GM12872 (cell line): ENCODE results near the gene UVRAG.
A peak's percentile ranks its signal among the peaks of the same experiment; 100 is the strongest.

Source experiments
- TF ChIP-seq, protein P1 (sequence below): IDR thresholded peaks from 3 replicates; pipeline ENCODE4 v1.5.1; 2011; ENCODE audit warnings: low read depth, mild to moderate bottlenecking, low read length, moderate library complexity; ENCODE audit not compliant: insufficient read depth

Gene UVRAG

DNA sequence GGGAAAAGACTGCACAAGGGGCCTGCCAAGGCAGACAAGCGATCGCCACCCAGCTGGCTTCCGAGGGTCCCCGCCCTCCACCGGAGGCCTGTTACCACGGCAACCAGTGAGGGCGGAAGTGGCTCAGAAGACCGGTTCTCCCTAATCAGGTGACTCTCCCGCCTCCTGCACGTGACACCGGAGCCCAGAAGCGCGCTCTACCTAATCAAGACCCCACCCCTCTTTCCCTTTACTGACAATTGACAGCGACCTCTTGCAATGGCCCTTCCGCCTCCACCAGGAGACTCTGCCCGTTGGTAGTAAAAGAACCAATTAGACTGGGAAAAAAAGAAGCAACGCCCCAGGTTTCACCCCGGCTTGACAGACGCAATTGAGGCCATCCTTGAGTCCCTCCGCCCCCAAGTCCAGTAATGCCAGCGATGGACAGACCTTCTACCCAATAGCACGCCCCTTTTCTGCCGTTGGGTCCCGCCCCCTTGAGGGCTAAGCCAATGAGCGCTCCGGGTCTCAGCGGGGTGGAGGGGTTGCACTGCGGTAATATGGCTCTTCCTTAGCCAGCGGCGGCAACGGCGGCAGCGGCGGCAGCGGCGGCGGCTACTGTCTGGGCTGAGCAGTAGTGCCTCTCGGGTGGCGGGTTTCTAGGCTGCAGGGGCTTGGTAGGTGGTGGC lies at the start of gene UVRAG:
Gene UVRAG, plus strand, starts transcription at position 534 of the 668 bp plus-strand sequence. CDS start 198 bp downstream, outside the sequence.
- TF ChIP-seq, protein P1, sequence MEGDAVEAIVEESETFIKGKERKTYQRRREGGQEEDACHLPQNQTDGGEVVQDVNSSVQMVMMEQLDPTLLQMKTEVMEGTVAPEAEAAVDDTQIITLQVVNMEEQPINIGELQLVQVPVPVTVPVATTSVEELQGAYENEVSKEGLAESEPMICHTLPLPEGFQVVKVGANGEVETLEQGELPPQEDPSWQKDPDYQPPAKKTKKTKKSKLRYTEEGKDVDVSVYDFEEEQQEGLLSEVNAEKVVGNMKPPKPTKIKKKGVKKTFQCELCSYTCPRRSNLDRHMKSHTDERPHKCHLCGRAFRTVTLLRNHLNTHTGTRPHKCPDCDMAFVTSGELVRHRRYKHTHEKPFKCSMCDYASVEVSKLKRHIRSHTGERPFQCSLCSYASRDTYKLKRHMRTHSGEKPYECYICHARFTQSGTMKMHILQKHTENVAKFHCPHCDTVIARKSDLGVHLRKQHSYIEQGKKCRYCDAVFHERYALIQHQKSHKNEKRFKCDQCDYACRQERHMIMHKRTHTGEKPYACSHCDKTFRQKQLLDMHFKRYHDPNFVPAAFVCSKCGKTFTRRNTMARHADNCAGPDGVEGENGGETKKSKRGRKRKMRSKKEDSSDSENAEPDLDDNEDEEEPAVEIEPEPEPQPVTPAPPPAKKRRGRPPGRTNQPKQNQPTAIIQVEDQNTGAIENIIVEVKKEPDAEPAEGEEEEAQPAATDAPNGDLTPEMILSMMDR, result no peak

DNA sequence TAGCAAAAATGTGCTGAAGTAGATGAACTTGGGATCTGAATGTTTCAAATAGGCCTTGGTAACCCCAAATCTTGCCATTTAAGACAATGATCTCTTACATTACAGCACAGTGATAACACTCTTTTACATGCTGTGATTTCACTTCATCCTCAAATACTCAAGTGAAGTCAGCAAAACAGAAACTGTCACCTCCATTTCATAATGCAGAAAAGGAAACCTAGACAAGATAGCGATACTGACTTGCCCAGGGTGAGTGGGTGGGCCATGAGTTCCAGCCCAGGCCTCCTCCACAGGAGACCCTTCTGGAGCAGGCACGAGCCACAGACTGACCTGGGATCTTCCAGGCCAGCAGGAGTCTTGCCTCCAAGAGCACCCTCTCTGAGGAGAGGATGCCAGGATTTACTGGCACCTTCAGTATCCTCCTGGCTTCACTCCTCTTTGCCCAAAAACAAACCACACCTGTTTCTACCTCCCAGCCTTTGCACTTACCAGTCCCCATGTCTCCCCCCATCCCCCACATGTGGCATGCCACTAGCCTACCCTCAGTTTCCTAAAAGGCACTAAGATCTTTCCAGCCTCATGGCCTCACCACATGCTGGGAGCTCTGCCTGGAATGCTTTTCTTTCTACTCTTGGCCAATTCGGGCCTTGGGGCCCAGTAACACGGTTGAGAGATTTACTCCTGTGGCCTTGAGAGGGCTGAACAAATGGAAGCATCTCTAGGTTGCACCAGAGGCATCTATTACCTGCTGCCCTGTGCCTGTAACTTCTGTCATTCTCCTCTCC lies 48.4 kb upstream of the UVRAG start:
- TF ChIP-seq, protein P1, result no peak

DNA sequence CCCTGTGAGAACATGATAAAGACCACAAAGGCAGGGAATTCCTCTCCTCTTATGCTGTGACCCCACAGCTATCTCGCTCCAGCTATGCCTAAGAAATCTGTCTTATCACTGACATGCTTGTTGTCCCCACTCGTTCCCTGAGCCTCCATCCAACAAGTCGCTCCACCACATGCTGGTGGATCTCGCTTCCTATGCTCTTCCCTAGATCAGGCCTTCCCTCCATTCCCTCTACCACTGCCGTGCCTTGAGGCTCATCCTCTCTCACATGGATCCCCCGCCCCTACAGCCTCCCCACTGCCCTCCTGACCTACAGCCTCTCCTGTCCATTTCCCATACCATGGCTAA lies 47.8 kb upstream of the UVRAG start:
- TF ChIP-seq, protein P1, result no peak

DNA sequence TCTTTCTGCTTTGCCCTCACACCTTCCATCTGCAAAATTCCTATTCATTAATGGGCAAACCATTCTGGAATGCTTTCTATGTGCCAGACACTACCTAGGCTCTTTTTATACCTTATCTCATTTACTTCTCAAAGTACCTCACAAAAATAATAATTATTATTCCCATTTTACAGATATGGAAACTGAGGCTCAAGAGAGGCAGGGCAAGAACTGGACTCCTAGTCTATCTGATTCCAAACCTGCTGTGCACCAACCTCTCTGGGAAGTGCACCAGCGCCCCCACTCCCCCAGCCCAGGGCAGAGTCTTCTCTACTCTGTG lies 47.3 kb upstream of the UVRAG start:
- TF ChIP-seq, protein P1, result no peak; the same call in 2 of the 3 replicates

DNA sequence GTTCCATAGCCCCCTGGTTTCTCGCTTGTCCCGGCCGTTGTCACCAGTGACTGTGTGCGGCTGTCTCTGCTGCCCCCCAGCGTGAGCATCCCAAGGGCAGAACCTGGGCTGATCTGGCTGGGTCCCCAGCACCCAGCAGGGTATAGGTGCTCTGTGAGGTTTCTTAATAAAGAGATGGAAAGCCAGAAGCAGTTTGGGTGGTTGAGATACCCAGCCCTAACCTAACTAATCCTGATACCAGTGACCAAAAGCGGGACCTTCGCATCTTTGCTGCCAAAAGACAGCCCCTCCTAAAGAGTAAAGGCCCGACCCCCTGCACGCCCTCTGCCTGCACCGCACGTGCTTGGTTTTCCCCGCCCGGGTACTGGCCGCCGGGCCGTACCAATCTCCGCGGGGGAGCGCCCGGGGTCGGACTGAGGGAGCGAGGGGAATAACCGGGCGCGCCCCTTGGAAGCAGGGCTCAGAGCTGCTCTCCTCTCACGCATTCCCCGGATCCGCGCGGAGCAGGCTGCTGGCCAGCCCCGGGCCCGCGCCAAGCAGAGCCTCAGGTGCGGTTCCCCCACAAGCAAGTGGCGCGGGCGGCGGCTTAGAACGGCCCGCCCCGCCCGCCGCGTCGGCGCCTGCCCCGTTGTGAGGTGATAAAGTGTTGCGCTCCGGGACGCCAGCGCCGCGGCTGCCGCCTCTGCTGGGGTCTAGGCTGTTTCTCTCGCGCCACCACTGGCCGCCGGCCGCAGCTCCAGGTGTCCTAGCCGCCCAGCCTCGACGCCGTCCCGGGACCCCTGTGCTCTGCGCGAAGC lies 46.7 kb upstream of the UVRAG start, which contains the start of gene DGAT2:
Gene DGAT2, plus strand, starts transcription at position 667 of the 797 bp plus-strand sequence. CDS start 214 bp downstream, outside the sequence.
- TF ChIP-seq, protein P1, result peak; percentile 39; the same call in 1 of the 3 replicates

DNA sequence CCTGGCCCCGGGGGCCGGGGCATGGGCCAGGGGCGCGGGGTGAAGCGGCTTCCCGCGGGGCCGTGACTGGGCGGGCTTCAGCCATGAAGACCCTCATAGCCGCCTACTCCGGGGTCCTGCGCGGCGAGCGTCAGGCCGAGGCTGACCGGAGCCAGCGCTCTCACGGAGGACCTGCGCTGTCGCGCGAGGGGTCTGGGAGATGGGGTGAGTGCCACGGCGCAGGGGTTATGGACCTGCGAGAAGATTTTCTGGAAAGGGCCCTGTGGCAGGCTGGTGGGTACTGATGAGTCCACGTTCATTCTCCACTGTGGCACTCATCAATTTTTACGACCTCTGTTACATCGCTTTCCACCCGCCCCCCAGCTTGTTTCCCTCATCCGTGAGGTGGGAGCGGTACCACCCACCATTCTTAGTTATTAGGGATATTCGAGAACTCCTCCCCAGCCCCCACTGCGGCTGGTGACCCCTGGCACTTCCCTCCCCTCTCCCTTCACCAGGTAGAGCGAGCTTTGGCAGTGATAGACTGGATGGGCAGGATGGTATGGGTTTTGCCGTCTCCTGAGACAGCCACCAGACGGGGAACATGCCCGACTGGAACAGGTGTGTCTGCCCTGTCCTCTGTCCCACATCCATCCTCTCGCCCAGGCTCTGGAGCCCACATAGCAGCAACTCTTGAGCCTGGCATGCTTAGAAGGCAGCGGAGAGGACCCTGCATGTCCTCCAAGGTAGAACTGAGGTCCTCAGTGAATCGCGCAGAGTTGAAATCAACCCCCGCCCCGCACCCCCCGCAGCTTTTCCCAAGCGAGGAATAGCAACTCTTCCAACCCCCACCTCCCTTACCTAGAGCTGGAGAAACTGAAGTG lies 45.9 kb upstream of the UVRAG start:
- TF ChIP-seq, protein P1, result no peak
